PC-9 (cell line): ENCODE data around the gene RNF220. TPM values are rescaled to one million over a fixed set of nuclear protein-coding genes. Genes with fewer than 3 reads are reported as not detected.

Experiments
- BruUV-seq: library from RNA; stranded (reverse); fragments of 400-500 nt; replicated peaks from 2 replicates; lab custom pipeline; 2021; lab: Mats Ljungman, UMichigan
- CTCF ChIA-PET: fragments of 300-600 bp; sonication (Branson Sonifier 250); formaldehyde crosslinking; loops from one replicate; lab custom pipeline; 2022; ENCODE audit warnings: antibody characterized with exemption; lab: Charles Lee
- POLR2A ChIA-PET: fragments of 300-600 bp; sonication (Branson Sonifier 250); formaldehyde crosslinking; loops from one replicate; lab custom pipeline; 2022; ENCODE audit warnings: antibody characterized with exemption; ENCODE audit not compliant: unreplicated experiment; lab: Charles Lee
- DNase-seq, 2 experiments: peaks; one replicate each; pipeline versions ENCODE4 v3.0.0 to v3.0.0-alpha.2; 2015 to 2022; ENCODE audit warnings: mixed read lengths in 1 of 2
- H2AFZ ChIP-seq: fragments of 200-600 bp; sonication (generic); 2 replicates; pipeline ENCODE4 v1.8.1; 2017; ENCODE audit warnings: antibody characterized with exemption
- H3F3A ChIP-seq: fragments of 200-600 bp; sonication (generic); 2 replicates; pipeline ENCODE4 v1.8.1; 2017; ENCODE audit warnings: antibody characterized with exemption, mild to moderate bottlenecking, low read depth; ENCODE audit not compliant: insufficient read depth
- H3K27ac ChIP-seq: fragments of 200-600 bp; sonication (generic); 2 replicates; pipeline ENCODE4 v1.6.1; 2016; ENCODE audit warnings: mixed run types
- H3K27me3 ChIP-seq: fragments of 200-600 bp; sonication (generic); 2 replicates; pipeline ENCODE4 v1.6.1; 2016; ENCODE audit warnings: low read depth, mixed run types; ENCODE audit not compliant: insufficient read depth
- H3K36me3 ChIP-seq: fragments of 200-600 bp; sonication (generic); 2 replicates; pipeline ENCODE4 v1.6.1; 2016; ENCODE audit warnings: low read depth, mixed run types
- H3K4me1 ChIP-seq: fragments of 200-600 bp; sonication (generic); replicated peaks from 2 replicates; pipeline ENCODE4 v1.6.1; 2016; ENCODE audit warnings: mixed run types; ENCODE audit not compliant: insufficient read depth
- H3K4me2 ChIP-seq: fragments of 200-600 bp; sonication (generic); 2 replicates; pipeline ENCODE4 v1.6.1; 2017; ENCODE audit warnings: mixed run types
- H3K4me3 ChIP-seq: fragments of 200-600 bp; sonication (generic); 2 replicates; pipeline ENCODE4 v1.6.1; 2016; ENCODE audit warnings: mixed run types
- H3K79me2 ChIP-seq: fragments of 200-600 bp; sonication (generic); 2 replicates; pipeline ENCODE4 v1.6.1; 2017; ENCODE audit warnings: low read depth, mixed run types
- H3K9me2 ChIP-seq: fragments of 200-600 bp; sonication (generic); 2 replicates; pipeline ENCODE4 v1.8.1; 2017; ENCODE audit warnings: mild to moderate bottlenecking; ENCODE audit not compliant: insufficient read depth
- H3K9me3 ChIP-seq: fragments of 200-600 bp; sonication (generic); 2 replicates; pipeline ENCODE4 v1.8.1; 2016; ENCODE audit warnings: low read depth; ENCODE audit not compliant: insufficient read depth
- H4K20me1 ChIP-seq: fragments of 200-600 bp; sonication (generic); 2 replicates; pipeline ENCODE4 v1.8.1; 2017; ENCODE audit not compliant: insufficient read depth
- EZH2 ChIP-seq: fragments of 200-600 bp; sonication (generic); IDR thresholded peaks from 2 replicates; pipeline ENCODE4 v1.8.0; 2017; ENCODE audit warnings: antibody characterized with exemption, low read depth
- intact Hi-C: fragments of 100-400 bp; cut with micrococcal nuclease; formaldehyde crosslinking; loops from one replicate; pipeline ENCODE4 v1.10.0; 2022; ENCODE audit not compliant: unreplicated experiment
- total RNA-seq: library from RNA; stranded (reverse); gene quantifications from 2 replicates; pipeline ENCODE4 v1.2.3, GENCODE V29; 2021
- TF ChIP-seq, protein P1 (sequence below): fragments of 200-600 bp; sonication (generic); conservative IDR thresholded peaks from 2 replicates; pipeline ENCODE4 v1.6.1; 2017; ENCODE audit warnings: mixed run types, antibody characterized with exemption, mild to moderate bottlenecking, moderate library complexity

Gene RNF220
- total RNA-seq, 1 experiment from 2014 or later: 82.9 TPM

DNA sequence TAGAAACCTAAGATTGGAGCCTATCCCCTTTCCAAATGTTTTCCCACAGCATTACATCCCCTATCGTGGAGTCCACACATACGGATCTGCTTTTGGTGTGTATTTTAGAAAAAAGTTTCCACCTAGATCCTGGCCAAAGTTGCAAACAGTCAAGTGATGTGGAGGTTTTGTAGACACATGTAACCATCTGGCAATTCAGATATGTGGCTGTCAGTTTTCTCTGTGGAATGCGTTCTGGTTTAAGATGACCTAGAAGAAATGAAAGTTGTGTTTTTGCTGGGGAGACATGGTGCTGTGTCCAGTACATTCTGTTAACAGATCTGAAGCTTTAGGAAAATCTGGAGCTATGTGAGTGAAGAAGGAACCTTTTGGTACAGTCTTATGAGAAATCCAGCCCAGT, 14.8 kb downstream of the RNF220 start:
- H3F3A ChIP-seq: no peaks in the 10 kb centered on the region
- H4K20me1 ChIP-seq: no peaks in the 10 kb centered on the region
- ChIA-PET POLR2A (no interaction called here), CTCF (no interaction called here)
- H3K27ac ChIP-seq: no peak overlapping the region
- BruUV-seq: no TSS peak
- no peaks in the 10 kb centered on the region for H3K9me3 ChIP-seq
- H3K4me2 ChIP-seq: no peak overlapping the region
- no peaks in the 10 kb centered on the region; the same call in 1 of the 2 replicates for H3K9me2 ChIP-seq
- H3K27me3 ChIP-seq: no peaks in the 10 kb centered on the region
- TF ChIP-seq, protein P1, sequence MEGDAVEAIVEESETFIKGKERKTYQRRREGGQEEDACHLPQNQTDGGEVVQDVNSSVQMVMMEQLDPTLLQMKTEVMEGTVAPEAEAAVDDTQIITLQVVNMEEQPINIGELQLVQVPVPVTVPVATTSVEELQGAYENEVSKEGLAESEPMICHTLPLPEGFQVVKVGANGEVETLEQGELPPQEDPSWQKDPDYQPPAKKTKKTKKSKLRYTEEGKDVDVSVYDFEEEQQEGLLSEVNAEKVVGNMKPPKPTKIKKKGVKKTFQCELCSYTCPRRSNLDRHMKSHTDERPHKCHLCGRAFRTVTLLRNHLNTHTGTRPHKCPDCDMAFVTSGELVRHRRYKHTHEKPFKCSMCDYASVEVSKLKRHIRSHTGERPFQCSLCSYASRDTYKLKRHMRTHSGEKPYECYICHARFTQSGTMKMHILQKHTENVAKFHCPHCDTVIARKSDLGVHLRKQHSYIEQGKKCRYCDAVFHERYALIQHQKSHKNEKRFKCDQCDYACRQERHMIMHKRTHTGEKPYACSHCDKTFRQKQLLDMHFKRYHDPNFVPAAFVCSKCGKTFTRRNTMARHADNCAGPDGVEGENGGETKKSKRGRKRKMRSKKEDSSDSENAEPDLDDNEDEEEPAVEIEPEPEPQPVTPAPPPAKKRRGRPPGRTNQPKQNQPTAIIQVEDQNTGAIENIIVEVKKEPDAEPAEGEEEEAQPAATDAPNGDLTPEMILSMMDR: no peak
- TF ChIP-seq EZH2: no peak
- H3K36me3 ChIP-seq: no peaks in the 10 kb centered on the region
- no peaks in the 10 kb centered on the region for H3K4me1 ChIP-seq
- intact Hi-C loops: no loop called here
- H2AFZ ChIP-seq: no peak overlapping the region
- no peak overlapping the region for H3K4me3 ChIP-seq
- no peaks in the 10 kb centered on the region for H3K79me2 ChIP-seq
- no peak for DNase-seq

DNA sequence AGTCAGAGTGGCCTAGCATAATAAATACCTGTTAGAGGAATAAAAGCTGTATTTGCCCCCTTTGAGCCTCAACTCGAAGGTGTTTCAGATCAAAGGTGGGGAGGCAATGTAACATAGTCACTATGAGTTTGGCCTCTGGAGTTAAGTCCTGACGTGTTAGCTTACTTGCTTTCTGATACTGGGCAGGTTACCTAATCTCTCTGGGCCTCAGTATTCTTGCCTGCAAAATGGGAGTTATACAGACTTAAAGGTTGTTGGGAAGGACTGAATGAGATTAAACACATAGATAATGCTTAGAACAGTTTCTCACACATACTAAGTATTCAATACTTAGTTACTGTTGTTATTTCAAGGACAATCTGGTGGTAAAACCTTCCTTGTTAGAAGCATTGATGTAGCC, 15.5 kb downstream of the RNF220 start:
- TF ChIP-seq, protein P1: no peak
- no peak for TF ChIP-seq EZH2

DNA sequence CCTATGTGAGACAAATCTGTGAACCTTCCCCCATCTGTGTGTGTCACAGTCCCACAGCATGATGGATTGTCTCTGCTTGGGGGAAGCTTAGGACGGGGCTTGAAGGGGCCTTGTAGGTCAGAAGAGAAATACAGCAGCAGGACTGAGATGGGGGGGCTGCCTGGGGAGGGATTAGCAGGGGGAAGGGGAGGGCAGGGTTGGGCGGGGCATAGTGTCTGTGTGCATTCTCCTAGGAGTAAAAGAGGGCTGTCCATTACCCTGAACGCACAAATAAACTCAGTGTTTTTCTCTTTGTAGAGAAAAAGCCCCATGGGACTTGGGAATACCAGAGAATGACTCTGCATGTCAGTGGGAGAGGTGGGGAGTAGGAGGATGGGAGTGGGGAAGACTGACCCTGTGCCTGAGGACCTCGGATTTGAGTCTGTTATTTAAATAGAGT, 16.4 kb downstream of the RNF220 start:
- intact Hi-C loops: no loop called here
- Histone ChIP-seq H3K36me3 (no peaks in the 10 kb centered on the region), H3K79me2 (no peaks in the 10 kb centered on the region), H3K27me3 (no peaks in the 10 kb centered on the region), H3K9me2 (no peaks in the 10 kb centered on the region; the same call in 1 of the 2 replicates), H3K9me3 (no peaks in the 10 kb centered on the region), H3F3A (no peaks in the 10 kb centered on the region), H2AFZ (no peak overlapping the region), H3K27ac (no peak overlapping the region), H3K4me1 (no peaks in the 10 kb centered on the region), H3K4me3 (no peak overlapping the region), H4K20me1 (no peaks in the 10 kb centered on the region), H3K4me2 (no peak overlapping the region)
- DNase-seq: no peak
- ChIA-PET POLR2A (no interaction called here), CTCF (no interaction called here)
- TF ChIP-seq, protein P1: no peak
- TF ChIP-seq EZH2: no peak
- no TSS peak for BruUV-seq

More for the DNA sequence above, 15.5 kb downstream of the RNF220 start:
- H3F3A ChIP-seq: no peaks in the 10 kb centered on the region
- no peak overlapping the region for H3K4me2 ChIP-seq
- no peak for DNase-seq
- H3K4me1 ChIP-seq: no peaks in the 10 kb centered on the region
- no peaks in the 10 kb centered on the region for H3K79me2 ChIP-seq
- no peak overlapping the region for H3K4me3 ChIP-seq
- ChIA-PET POLR2A (no interaction called here), CTCF (no interaction called here)
- H2AFZ ChIP-seq: no peak overlapping the region
- H4K20me1 ChIP-seq: no peaks in the 10 kb centered on the region
- H3K27me3 ChIP-seq: no peaks in the 10 kb centered on the region
- BruUV-seq: no TSS peak
- no peaks in the 10 kb centered on the region; the same call in 1 of the 2 replicates for H3K9me2 ChIP-seq
- H3K36me3 ChIP-seq: no peaks in the 10 kb centered on the region
- intact Hi-C loops: no loop called here
- H3K27ac ChIP-seq: no peak overlapping the region
- H3K9me3 ChIP-seq: no peaks in the 10 kb centered on the region
